HCEC 1CT (cell line): ENCODE data around the gene TAB2.

Source experiments
- DNase-seq: peaks from one replicate; pipeline ENCODE4 v3.0.0-alpha.2; 2017

TAB2 gene

GRCh38 chr6:149317644-149318571 is at the start of gene TAB2:
TAB2 (plus strand) TSS chr6:149317712; CDS start chr6:149369998, 52,286 bp downstream.
- DNase-seq: peak; percentile 40

- DNase-seq: no peak
These were observed 49.4 kb upstream of the TAB2 start for GRCh38 chr6:149268146-149268545.

- DNase-seq: peak; percentile 45
These were observed 48.7 kb upstream of the TAB2 start for GRCh38 chr6:149268768-149269167.

DNA sequence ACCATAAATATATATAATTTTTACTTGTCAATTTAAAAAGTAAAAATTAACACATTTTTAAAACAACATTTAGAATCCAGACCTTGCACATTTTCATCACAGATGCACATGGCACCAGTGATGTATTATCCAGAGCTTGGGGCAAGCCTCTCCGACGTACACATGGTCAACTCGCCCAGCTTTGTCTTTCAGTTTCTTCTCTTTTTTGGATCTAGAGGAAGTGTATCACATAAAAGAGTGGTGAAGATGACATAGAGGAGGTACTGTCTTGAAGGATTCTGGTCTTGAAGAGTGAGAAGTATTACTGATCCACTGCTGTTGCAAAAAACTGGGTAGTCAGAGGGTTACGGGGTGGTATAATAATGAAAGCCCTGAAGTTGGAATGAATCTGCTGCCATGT is 46.9 kb upstream of the TAB2 start:
- DNase-seq: no peak

DNA sequence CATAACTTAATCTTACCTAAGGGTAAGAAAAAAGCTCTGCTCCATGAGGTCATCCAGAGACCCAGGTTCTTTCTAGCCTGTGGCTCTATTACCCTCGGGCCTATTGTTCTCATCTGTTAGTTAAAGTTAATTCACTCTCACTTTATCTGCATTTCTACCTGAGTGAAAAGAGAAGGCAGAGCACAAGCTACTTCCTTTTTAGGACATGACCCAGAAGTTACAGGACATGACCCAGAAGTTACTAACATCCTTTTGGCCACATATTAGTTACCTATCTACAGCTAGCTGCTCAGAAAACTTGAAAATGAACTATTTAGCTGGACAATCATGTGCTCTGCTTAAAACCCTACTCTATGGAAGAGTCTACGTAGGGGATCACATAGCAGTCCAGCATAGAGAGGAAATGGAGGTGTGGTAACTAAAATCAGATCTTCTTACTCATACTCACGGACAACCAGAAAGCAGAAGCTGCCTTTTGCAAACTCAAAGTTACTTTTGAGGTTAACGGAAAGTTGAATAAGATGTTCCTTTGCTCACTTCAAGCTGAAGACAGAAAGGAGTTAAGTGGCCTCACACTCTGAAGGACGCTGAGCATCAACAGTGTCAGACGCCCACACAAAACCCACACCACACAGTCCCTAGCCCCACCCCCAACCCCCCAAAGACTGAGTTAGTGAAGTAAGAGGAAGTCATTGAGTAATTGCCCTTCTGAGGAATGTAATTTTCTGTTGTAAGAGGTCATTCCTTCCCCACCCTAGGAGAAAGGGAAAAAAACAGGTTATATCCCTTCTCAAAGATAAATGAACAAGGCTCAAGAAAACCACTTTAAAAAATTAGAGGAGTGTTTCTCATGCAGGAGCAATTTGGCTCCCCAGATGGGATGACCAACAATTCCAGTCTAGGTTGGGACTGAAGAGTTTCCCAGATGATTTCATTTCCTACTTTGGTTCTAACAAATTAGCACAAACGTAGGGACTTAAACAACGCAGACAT is 45.9 kb upstream of the TAB2 start:
- DNase-seq: peak; percentile 20

GRCh38 chr6:149273318-149273717 is 44.2 kb upstream of the TAB2 start:
- no peak for DNase-seq

DNA sequence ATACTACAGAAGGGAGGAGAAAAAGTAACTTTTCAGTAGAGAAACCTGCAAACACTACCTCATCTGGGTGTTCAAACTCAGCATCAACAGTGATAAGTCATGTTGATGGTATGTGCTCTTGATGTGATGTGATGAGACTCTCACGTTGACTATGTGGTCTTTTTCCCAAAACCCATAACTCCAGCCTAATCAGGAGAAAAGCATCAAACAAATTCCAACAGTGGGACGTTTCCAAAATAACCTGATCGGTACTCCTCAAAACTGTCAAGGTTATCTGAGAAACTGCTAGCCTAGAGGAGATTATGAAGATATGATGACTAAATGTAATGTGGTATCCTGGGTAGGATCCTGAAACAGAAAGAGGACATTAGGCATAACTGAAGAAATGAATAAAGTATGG is 41.9 kb upstream of the TAB2 start:
- DNase-seq: no peak

DNA sequence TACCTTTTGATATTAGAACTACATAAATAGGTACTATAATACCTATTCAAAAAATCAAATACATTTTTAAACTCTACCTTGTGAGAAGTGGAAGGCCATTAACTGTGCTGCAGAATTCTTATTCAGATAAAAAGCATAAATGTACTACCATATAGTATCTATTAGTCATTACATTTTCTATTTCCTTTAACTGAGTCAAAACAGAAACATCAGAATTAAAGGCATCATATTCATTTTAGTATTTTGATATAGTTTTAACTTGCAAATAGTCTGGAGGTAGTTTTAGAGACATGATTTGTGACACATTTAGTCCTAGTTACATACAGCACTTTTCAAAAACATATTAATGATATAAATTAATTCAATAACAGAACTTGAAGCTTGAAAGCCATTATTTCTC is 39.9 kb upstream of the TAB2 start:
- DNase-seq: no peak

DNA sequence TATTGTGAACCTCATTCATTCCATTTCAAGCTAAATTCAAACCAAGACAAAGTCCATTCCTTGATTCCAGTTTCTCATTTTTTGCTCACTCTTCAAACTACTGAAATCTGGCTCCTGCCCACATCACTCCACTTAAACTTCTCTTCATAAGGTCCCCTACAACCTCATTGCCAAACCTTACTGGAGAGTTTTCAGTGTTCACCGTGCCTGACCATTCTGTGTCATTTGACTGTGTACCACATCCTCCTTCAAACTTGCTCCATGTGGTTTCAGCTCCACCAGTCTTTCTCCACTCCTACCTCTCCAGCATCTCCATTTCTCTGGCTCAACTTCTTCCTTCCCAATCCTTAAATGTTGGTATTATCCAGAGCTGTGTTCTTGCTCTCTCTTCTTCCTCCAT is 38.5 kb upstream of the TAB2 start:
- DNase-seq: no peak

DNA sequence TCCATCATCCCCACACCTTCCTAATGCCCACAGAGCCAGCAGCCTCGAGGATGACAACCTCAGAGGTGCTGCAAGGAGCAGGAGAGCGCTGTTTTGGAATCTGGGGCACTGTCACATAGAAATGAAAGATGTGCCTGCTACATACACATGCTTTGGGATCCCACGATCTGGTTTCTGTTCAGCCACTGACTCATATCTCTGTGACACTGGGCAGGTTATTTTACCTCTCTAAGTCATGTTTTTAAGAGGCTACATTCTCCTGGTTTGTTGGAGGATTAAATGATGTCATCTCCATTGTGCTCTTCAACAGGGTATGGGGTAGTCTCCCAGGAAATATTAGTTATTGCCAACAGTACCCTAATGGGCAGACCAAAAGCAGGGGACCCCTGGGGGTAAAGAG is 32.6 kb upstream of the TAB2 start:
- DNase-seq: no peak

GRCh38 chr6:149285626-149286025 is 31.9 kb upstream of the TAB2 start:
- no peak for DNase-seq

DNA sequence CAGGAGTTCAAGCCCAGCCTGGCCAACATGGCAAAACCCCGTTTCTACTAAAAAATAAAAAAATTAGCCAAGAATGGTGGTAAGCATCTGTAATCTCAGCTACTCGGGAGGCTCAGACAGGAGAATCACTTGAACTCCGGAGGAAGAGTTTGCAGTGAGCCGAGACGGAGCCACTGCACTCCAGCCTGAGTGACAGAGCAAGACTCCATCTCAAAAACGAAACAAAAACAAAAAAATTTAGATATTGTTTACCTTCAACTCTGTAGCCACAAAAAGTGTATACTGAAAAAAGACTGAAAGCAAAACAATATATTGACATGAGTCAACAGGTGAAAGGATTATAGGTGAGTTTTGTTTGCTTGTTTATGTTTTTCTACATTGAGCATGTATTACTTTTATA is 30.6 kb upstream of the TAB2 start:
- DNase-seq: no peak

DNA sequence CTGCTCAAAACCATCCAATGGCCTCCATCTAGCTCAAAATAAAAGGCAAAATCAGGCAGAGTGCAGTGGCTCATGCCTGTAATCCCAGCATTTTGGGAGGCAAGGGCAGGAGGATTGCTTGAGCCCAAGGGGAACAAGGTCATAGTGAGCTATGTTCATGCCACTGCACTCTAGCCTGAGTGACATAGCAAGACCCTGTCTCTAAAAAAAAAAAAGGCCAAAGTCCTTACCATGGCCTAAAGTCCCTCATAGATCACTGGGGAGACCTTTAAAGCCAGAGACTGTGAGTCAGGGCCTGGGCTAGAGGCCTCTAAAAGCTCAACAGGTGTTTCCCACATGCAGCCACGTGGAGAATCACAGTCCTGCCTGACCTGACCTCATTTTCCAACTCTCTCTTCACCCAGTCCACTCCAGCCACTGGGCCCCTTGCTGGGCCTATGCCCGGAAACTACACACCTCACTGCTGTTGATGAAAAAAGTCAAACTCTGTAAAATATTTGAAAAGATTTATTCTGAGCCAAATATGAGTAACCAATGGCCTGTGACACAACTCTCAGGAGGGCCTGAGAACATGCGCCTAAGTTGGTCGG is 28.2 kb upstream of the TAB2 start:
- DNase-seq: peak; percentile 13

- DNase-seq: no peak
These were observed 27.5 kb upstream of the TAB2 start for GRCh38 chr6:149289966-149290365.

GRCh38 chr6:149293244-149293643 is 24.3 kb upstream of the TAB2 start:
- no peak for DNase-seq

- DNase-seq: no peak
These were observed 16.9 kb upstream of the TAB2 start for GRCh38 chr6:149300563-149300962.

DNA sequence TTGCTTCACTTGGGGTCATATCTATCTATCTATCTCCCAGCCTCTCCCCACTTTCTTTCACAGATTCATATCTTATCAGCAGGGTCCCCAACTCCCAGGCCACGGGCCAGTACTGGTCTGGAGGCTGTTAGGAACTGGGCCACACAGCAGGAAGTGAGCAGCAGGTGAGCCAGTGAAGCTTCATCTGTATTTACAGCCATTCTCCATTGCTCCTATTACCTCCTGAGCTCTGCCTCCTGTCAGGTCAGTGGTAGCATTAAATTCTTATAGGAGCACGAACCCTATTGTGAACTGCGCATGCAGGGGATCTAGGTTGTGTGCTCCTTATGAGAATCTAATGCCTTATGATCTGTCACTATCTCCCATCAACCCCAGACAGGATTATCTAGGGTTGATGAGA is 14.8 kb upstream of the TAB2 start:
- no peak for DNase-seq

GRCh38 chr6:149303468-149303867 is 14.0 kb upstream of the TAB2 start:
- no peak for DNase-seq

DNA sequence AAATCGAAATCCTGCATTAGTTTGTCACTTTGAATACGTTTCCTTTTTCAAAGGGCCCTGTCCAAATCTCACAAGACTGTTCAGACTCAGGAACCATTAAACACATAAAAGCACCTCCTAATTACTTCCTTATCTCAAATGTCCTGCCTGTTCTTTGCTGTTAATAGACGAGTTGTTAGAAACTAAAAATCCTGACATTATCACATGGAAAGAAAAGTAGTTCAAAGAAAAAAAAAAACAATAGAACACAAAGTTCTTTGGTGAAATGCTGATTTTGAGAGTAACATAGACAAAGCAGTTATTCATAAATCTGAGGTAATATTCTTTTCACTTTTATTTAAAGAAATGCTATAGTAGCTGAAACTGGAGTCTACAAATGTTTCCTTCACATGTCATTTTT is 12.1 kb upstream of the TAB2 start:
- DNase-seq: no peak

DNA sequence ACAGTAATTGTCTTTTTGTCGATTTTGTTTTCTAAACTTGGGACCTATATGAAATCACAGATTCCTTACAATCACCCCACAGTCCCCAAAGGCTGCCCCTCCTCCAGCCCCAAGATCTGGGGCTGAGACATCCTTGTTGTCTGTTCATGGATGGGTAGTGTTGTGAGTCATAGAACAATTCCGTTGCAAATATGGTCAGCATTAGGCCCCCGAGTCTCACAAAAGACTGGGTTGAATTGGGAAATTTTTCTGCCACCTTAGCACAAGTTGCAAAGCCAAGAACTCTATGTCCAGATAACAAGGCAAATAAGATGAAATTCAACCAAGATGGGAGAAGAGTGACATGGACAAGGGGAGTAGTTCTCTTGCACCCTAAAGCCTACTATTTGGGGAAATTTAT is 10.5 kb upstream of the TAB2 start:
- DNase-seq: peak; percentile 58

- no peak for DNase-seq
These were observed 6.2 kb upstream of the TAB2 start for GRCh38 chr6:149311293-149311692.

- DNase-seq: no peak
These were observed 5.7 kb upstream of the TAB2 start for GRCh38 chr6:149311766-149312165.

DNA sequence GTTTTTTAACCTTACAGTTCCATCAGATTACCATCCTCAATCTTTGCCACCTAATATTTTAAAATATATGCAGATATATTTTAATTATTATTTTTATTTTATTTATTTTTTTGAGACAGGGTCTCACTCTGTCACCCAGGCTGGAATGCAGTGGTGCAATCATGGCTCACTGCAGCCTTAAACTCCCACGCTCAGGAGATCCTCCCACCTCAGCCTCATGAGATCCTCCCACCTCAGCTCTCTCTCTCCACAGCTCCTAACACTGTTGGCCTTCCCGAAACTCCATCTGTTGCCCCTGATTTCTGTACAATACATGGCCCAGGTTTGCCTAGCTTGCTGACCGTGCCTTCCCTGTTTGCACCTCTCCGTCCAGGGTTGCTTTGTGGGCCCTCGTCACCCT is 4.4 kb upstream of the TAB2 start:
- DNase-seq: no peak
